H1 (cell line): Measurements from ENCODE around the gene TMEM40. TPM values are rescaled to one million over a fixed set of nuclear protein-coding genes. Genes with fewer than 3 reads are reported as not detected.

Source experiments
- CTCF ChIA-PET: fragments of 300-600 bp; sonication (Branson Sonifier 250); formaldehyde crosslinking; loops from one replicate; lab custom pipeline; 2021; ENCODE audit not compliant: partially characterized antibody; lab: Charles Lee
- POLR2A ChIA-PET: fragments of 300-600 bp; sonication (Branson Sonifier 250); formaldehyde crosslinking; loops from one replicate; lab custom pipeline; 2021; ENCODE audit warnings: inconsistent platforms; ENCODE audit not compliant: partially characterized antibody; lab: Charles Lee
- DNase-seq, 2 experiments: peaks; one replicate each; pipeline versions ENCODE4 v3.0.0 to v3.0.0-alpha.2; 2010 to 2022; ENCODE audit warnings: low spot score in 2 of 2, low read depth in 1 of 2, mixed read lengths in 1 of 2
- FAIRE-seq: peaks from 2 replicates; lab custom pipeline; 2011; peaks lifted over from hg19 to GRCh38; lab: Jason Lieb, UNC
- H2AFZ ChIP-seq: 2 replicates; pipeline ENCODE4 v1.8.1; 2012; ENCODE audit warnings: low read length, inconsistent platforms
- H2AK5ac ChIP-seq: 2 replicates; pipeline ENCODE4 v1.6.1; 2013; ENCODE audit warnings: low read depth, low read length
- H2BK120ac ChIP-seq: replicated peaks from 2 replicates; pipeline ENCODE3; 2013; ENCODE audit warnings: low read depth, low read length, inconsistent platforms
- H2BK12ac ChIP-seq: 2 replicates; pipeline ENCODE4 v1.6.1; 2013; ENCODE audit warnings: low read depth, low read length
- H2BK15ac ChIP-seq: 2 replicates; pipeline ENCODE4 v1.6.1; 2013; ENCODE audit warnings: low read length
- H2BK20ac ChIP-seq: 2 replicates; pipeline ENCODE4 v1.6.1; 2013; ENCODE audit warnings: low read length
- H2BK5ac ChIP-seq: 2 replicates; pipeline ENCODE4 v1.6.1; 2013; ENCODE audit warnings: low read depth, low read length
- H3K14ac ChIP-seq: 2 replicates; pipeline ENCODE4 v1.6.1; 2013; ENCODE audit warnings: inconsistent platforms; ENCODE audit not compliant: insufficient read length
- H3K18ac ChIP-seq: 2 replicates; pipeline ENCODE4 v1.6.1; 2013; ENCODE audit warnings: low read length; ENCODE audit errors: extremely low read depth
- H3K23ac ChIP-seq: 2 replicates; pipeline ENCODE4 v1.6.1; 2013; ENCODE audit warnings: inconsistent platforms; ENCODE audit not compliant: insufficient read length
- H3K23me2 ChIP-seq: 2 replicates; pipeline ENCODE4 v1.6.1; 2013; ENCODE audit warnings: low read depth, low read length
- H3K27ac ChIP-seq: 2 replicates; pipeline ENCODE4 v1.6.1; 2011; ENCODE audit warnings: low read depth, low read length, inconsistent platforms
- H3K27me3 ChIP-seq, 4 experiments: replicated peaks in 1 of 4; 1 replicate in 1 of 4; 2 replicates in 3 of 4; pipeline versions ENCODE4 v1.6.1 to v1.8.1; 2011 to 2013; ENCODE audit warnings: low read length in 3 of 4, mild to moderate bottlenecking in 3 of 4, inconsistent platforms in 2 of 4, mixed read lengths in 2 of 4, moderate library complexity in 1 of 4; ENCODE audit not compliant: control insufficient read depth in 3 of 4, insufficient read depth in 3 of 4; ENCODE audit errors: extremely low read depth in 1 of 4
- H3K36me3 ChIP-seq, 4 experiments: 2 replicates each; pipeline versions ENCODE4 v1.6.1 to v1.8.1; 2011 to 2013; ENCODE audit warnings: mild to moderate bottlenecking in 4 of 4, low read length in 3 of 4, moderate library complexity in 2 of 4, control low read depth in 1 of 4, inconsistent platforms in 1 of 4; ENCODE audit not compliant: insufficient read depth in 4 of 4, control insufficient read depth in 2 of 4
- H3K4ac ChIP-seq: replicated peaks from 2 replicates; pipeline ENCODE3; 2013; ENCODE audit warnings: low read length, low read depth, mixed read lengths, inconsistent platforms; ENCODE audit not compliant: insufficient read length
- H3K4me1 ChIP-seq, 4 experiments: replicated peaks in 1 of 4; 1 replicate in 1 of 4; 2 replicates in 3 of 4; pipeline versions ENCODE4 v1.6.1 to v1.8.1; 2011 to 2013; ENCODE audit warnings: low read length in 3 of 4, inconsistent platforms in 2 of 4, mixed read lengths in 1 of 4; ENCODE audit not compliant: insufficient read depth in 4 of 4, control insufficient read depth in 3 of 4
- H3K4me2 ChIP-seq, 2 experiments: 2 replicates each; pipeline versions ENCODE4 v1.6.1 to v1.8.1; 2011 to 2013; ENCODE audit warnings: low read depth in 2 of 2, low read length in 2 of 2, control low read depth in 1 of 2, inconsistent platforms in 1 of 2, mild to moderate bottlenecking in 1 of 2; ENCODE audit not compliant: insufficient read depth in 1 of 2
- H3K4me3 ChIP-seq, 4 experiments: fragments of 200-600, 300-600 bp in 1 of 4; sonication (generic), shearing (Covaris generic), sonication (Bioruptor Twin) in 1 of 4; 2 replicates each; pipeline versions ENCODE4 v1.5.1 to v1.8.1; 2011 to 2016; ENCODE audit warnings: low read length in 4 of 4, low read depth in 3 of 4, control low read depth in 2 of 4, inconsistent platforms in 2 of 4, mild to moderate bottlenecking in 2 of 4, mixed read lengths in 1 of 4, moderate library complexity in 1 of 4; ENCODE audit not compliant: insufficient read depth in 2 of 4; ENCODE audit errors: extremely low read depth in 1 of 4
- H3K56ac ChIP-seq: replicated peaks from 2 replicates; pipeline ENCODE3; 2013; ENCODE audit warnings: low read depth, mild to moderate bottlenecking, mixed read lengths, low read length, inconsistent platforms; ENCODE audit not compliant: insufficient read length
- H3K79me1 ChIP-seq: 2 replicates; pipeline ENCODE4 v1.6.1; 2013; ENCODE audit warnings: low read depth, low read length, control low read depth
- H3K79me2 ChIP-seq, 2 experiments: 2 replicates each; pipeline versions ENCODE4 v1.6.1 to v1.8.1; 2012 to 2013; ENCODE audit warnings: low read length in 2 of 2, mild to moderate bottlenecking in 2 of 2, inconsistent platforms in 1 of 2; ENCODE audit not compliant: insufficient read depth in 2 of 2, control insufficient read depth in 1 of 2
- H3K9ac ChIP-seq, 4 experiments: replicated peaks in 1 of 4; 1 replicate in 1 of 4; 2 replicates in 3 of 4; pipeline versions ENCODE4 v1.6.1 to v1.8.1; 2011 to 2013; ENCODE audit warnings: low read depth in 3 of 4, low read length in 3 of 4, control low read depth in 2 of 4, mild to moderate bottlenecking in 2 of 4, moderate library complexity in 2 of 4, inconsistent platforms in 1 of 4; ENCODE audit errors: extremely low read depth in 1 of 4
- H3K9me3 ChIP-seq, 2 experiments: 2 replicates each; pipeline versions ENCODE4 v1.6.1 to v1.8.1; 2012 to 2013; ENCODE audit warnings: mild to moderate bottlenecking in 2 of 2, moderate library complexity in 2 of 2, control low read depth in 1 of 2, inconsistent platforms in 1 of 2, low read depth in 1 of 2, low read length in 1 of 2, mixed read lengths in 1 of 2; ENCODE audit not compliant: insufficient read depth in 2 of 2
- H4K20me1 ChIP-seq, 2 experiments: replicated peaks in 1 of 2; 2 replicates each; pipeline versions ENCODE3 to v1.8.1; 2011 to 2013; ENCODE audit warnings: inconsistent platforms in 2 of 2, low read length in 2 of 2, mild to moderate bottlenecking in 1 of 2; ENCODE audit not compliant: insufficient read depth in 2 of 2, control insufficient read depth in 1 of 2
- H4K5ac ChIP-seq: 2 replicates; pipeline ENCODE4 v1.6.1; 2013; ENCODE audit warnings: low read length, low read depth, mixed read lengths, inconsistent platforms; ENCODE audit not compliant: insufficient read length
- H4K8ac ChIP-seq: 2 replicates; pipeline ENCODE4 v1.8.0; 2013; ENCODE audit warnings: mild to moderate bottlenecking, moderate library complexity, low read length, inconsistent platforms; ENCODE audit not compliant: insufficient read depth; ENCODE audit errors: extremely low read depth
- H4K91ac ChIP-seq: replicated peaks from 2 replicates; pipeline ENCODE3; 2013; ENCODE audit warnings: low read length, mixed read lengths, inconsistent platforms; ENCODE audit not compliant: insufficient read length
- RBBP5 ChIP-seq: IDR thresholded peaks from 2 replicates; pipeline ENCODE4 v1.7.1; 2012; ENCODE audit warnings: low read depth, mild to moderate bottlenecking, inconsistent platforms, low read length, moderate library complexity, borderline replicate concordance
- SIRT6 ChIP-seq: IDR thresholded peaks from one replicate; pipeline ENCODE4 v1.7.1; 2012; ENCODE audit warnings: low read length, inconsistent platforms
- TBP ChIP-seq: IDR thresholded peaks from 2 replicates; pipeline ENCODE4 v1.6.1; 2011; ENCODE audit warnings: low read depth, low read length, improper control_type of control experiment
- WGBS, 2 experiments: shearing (Covaris generic) in 1 of 2; methylation state at CpG; one replicate each; pipeline versions ENCODE4 v1.1.6 to v1.1.7; 2013 to 2015; ENCODE audit warnings: low lambda C conversion rate in 2 of 2, mixed read lengths in 2 of 2, inconsistent platforms in 1 of 2, low coverage in 1 of 2, missing lambda C conversion rate in 1 of 2; ENCODE audit not compliant: insufficient replicate concordance in 2 of 2, insufficient coverage in 1 of 2, insufficient read length in 1 of 2; ENCODE audit errors: extremely low coverage in 1 of 2, missing lambda C conversion rate in 1 of 2; 5-methylcytosine and 5-hydroxymethylcytosine counted together
- polyA plus RNA-seq, 7 experiments: library from polyadenylated mRNA; depleted of rRNA in 3 of 7; stranded (reverse) in 5 of 7; unstranded in 2 of 7; fragments of >200 nt in 5 of 7; fragments of 200-250 nt in 2 of 7; gene quantifications; 1 replicate in 5 of 7; 2 replicates in 1 of 7; 4 replicates in 1 of 7; pipeline versions ENCODE4 v1.2.1 to v1.2.3, GENCODE V29; 2011 to 2013; ENCODE audit warnings: missing spikeins in 2 of 7, mixed read lengths in 2 of 7
- total RNA-seq: library from RNA; stranded (reverse); fragmentation: NEBNext Ultra II Directional; extraction: Animal tissue kit (Norgen Biotek cat#: 25700); gene quantifications from 2 replicates; pipeline ENCODE4 v1.2.1, GENCODE V29; 2021

The TMEM40 gene
- total and polyA plus RNA-seq, 2 of the 8 experiments (the other 6 are each of a cell fraction or from before 2014, with no cell fraction given) = 0.18 TPM; not detected in 1

DNA sequence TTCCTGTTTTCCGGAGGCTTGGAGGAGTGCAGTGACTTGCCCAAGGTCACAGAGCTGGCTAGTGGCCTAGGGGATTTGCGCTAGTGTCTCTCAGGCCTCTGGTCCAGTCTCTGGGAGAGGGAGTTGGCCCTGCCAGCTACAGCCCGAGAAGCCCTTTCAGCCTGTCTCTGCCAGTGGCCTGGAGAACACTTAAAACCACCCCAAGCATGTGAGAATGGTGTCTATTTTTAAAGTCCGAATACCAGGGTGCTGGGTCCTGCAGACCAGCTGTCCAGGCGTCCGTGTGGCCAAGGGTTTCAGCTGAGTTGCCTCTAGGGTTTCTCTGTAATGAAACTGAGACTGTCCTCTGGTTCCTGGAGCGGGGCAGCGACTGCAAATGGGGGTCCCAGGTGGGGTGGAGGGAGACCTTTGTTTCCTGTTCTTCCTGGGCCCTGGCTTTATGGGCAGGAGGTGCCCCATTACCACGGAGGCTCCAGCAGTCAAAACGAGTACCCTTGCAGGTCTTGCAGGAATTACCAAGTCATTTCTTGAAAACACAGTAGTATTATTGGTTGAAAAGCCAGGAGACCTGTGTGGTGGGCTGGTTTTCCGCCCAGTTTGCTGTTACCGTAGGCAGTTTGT, 39.6 kb upstream of the TMEM40 start:
- Histone ChIP-seq H2BK12ac (no peak overlapping the region), H4K20me1 (peaks cover 2% of the 10 kb centered on the region in 2 experiments)
- CTCF ChIA-PET = interaction anchor here (1.2 to 5.5 kb wide), 6 partner anchors 11 to 40 kb away, joined by 3 to 52 read pairs (median 5); partner anchors contain the start of gene TMEM40
- no peak for DNase-seq
- TF ChIP-seq SIRT6 (no peak), RBBP5 (no peak), TBP (no peak)
- TF ChIP-seq, all 59 proteins: peak for 0
- no peak overlapping the region for H4K91ac ChIP-seq
- H3K56ac ChIP-seq = no peak overlapping the region
- POLR2A ChIA-PET = interaction anchor here (1.1 to 4.7 kb wide), 5 partner anchors 10 to 42 kb away, joined by 3 to 33 read pairs (median 8); partner anchors contain the start of gene RPL32
- H3K23ac ChIP-seq = no peak overlapping the region
- no peak overlapping the region for H2AK5ac ChIP-seq
- H2BK15ac ChIP-seq = no peak overlapping the region; the same call in 1 of the 2 replicates
- WGBS, 2 experiments = 88% methylated on average over 12 of the region's 12 CpGs; no CpG with 5 or more reads in 1 of the 2 experiments
- H3K4me1 ChIP-seq = peaks cover 0 to 10% (median 2%) of the 10 kb centered on the region in 4 experiments; a peak in 4 of 7 replicates
- no peak overlapping the region for H4K5ac ChIP-seq
- no peak overlapping the region for H3K4me3 ChIP-seq
- H3K9ac ChIP-seq = no peak overlapping the region
- no peak overlapping the region for H2BK120ac ChIP-seq
- no peak overlapping the region for H3K4ac ChIP-seq
- no peak overlapping the region for H3K27ac ChIP-seq
- no peaks in the 10 kb centered on the region; the same call in 1 of the 2 replicates for H3K79me1 ChIP-seq
- H3K79me2 ChIP-seq = no peaks in the 10 kb centered on the region
- no peak overlapping the region for H3K14ac ChIP-seq
- H2BK5ac ChIP-seq = no peak overlapping the region
- 0 out of 8 replicates have a peak, but pooled peaks cover 0 to under 1% (median 0%) of the 10 kb centered on the region in 4 experiments for H3K36me3 ChIP-seq
- peaks cover 6% of the 10 kb centered on the region; the same call in 1 of the 2 replicates for H3K23me2 ChIP-seq
- H4K8ac ChIP-seq = no peak overlapping the region
- no peaks in the 10 kb centered on the region for H3K27me3 ChIP-seq
- no peak overlapping the region for H3K4me2 ChIP-seq
- no peak overlapping the region for H2BK20ac ChIP-seq
- H3K9me3 ChIP-seq = no peaks in the 10 kb centered on the region
- FAIRE-seq = no peak
- H2AFZ ChIP-seq = no peak overlapping the region
- H3K18ac ChIP-seq = no peak overlapping the region
